IMR-90 (cell line): Measurements from ENCODE around the gene BTNL3. TPM values are rescaled to one million over a fixed set of nuclear protein-coding genes. Genes with fewer than 3 reads are reported as not detected.

Experiments
- ATAC-seq: fragments of 200-7000 bp; cut with Tn5 transposase; 2 replicates; pipeline ENCODE4 v1.9.1; 2020; ENCODE audit warnings: low read depth, mild to moderate bottlenecking, moderate library complexity
- BruUV-seq: library from RNA; stranded (reverse); fragments of 400-500 nt; replicated peaks from 2 replicates; lab custom pipeline; 2021; lab: Mats Ljungman, UMichigan
- CTCF ChIA-PET: fragments of 300-600 bp; formaldehyde crosslinking; extraction: SDS; loops from one replicate; lab custom pipeline; 2021; ENCODE audit warnings: antibody characterized with exemption; lab: Yijun Ruan, JAX
- POLR2A ChIA-PET: fragments of 300-600 bp; sonication (Branson Sonifier 250); formaldehyde crosslinking; loops from one replicate; lab custom pipeline; 2022; ENCODE audit warnings: antibody characterized with exemption; ENCODE audit not compliant: unreplicated experiment; lab: Charles Lee
- DNase-seq: peaks from one replicate; pipeline ENCODE4 v3.0.0; 2013
- H2AFZ ChIP-seq: replicated peaks from 2 replicates; pipeline ENCODE3; 2013; ENCODE audit warnings: low read length, mild to moderate bottlenecking; ENCODE audit not compliant: poor library complexity
- H2AK5ac ChIP-seq: 2 replicates; pipeline ENCODE4 v1.6.1; 2013; ENCODE audit warnings: low read depth, low read length, inconsistent platforms
- H2AK9ac ChIP-seq: replicated peaks from 2 replicates; pipeline ENCODE3; 2013; ENCODE audit warnings: mild to moderate bottlenecking, low read depth, low read length, moderate library complexity; ENCODE audit not compliant: poor library complexity
- H2BK120ac ChIP-seq: 2 replicates; pipeline ENCODE4 v1.6.1; 2013; ENCODE audit warnings: low read depth, low read length, inconsistent platforms
- H2BK15ac ChIP-seq: 3 replicates; pipeline ENCODE4 v1.6.1; 2013; ENCODE audit warnings: low read depth, low read length, inconsistent platforms
- H2BK20ac ChIP-seq: 2 replicates; pipeline ENCODE4 v1.6.1; 2013; ENCODE audit warnings: low read depth, mild to moderate bottlenecking, inconsistent platforms, low read length, moderate library complexity
- H2BK5ac ChIP-seq: 2 replicates; pipeline ENCODE4 v1.6.1; 2013; ENCODE audit warnings: mild to moderate bottlenecking, low read depth, low read length, inconsistent platforms; ENCODE audit not compliant: poor library complexity, severe bottlenecking
- H3K14ac ChIP-seq: replicated peaks from 2 replicates; pipeline ENCODE4 v1.6.1; 2013; ENCODE audit warnings: low read depth, low read length, inconsistent platforms
- H3K18ac ChIP-seq: 2 replicates; pipeline ENCODE4 v1.6.1; 2013; ENCODE audit warnings: low read depth, low read length, control low read depth
- H3K23ac ChIP-seq: 2 replicates; pipeline ENCODE4 v1.6.1; 2013; ENCODE audit warnings: low read depth, low read length, inconsistent platforms
- H3K27ac ChIP-seq: 2 replicates; pipeline ENCODE4 v1.5.1; 2013; ENCODE audit warnings: mild to moderate bottlenecking, control low read depth, low read length; ENCODE audit not compliant: insufficient read depth
- H3K27me3 ChIP-seq: 2 replicates; pipeline ENCODE4 v1.6.1; 2013; ENCODE audit warnings: low read length; ENCODE audit not compliant: control insufficient read depth, insufficient read depth
- H3K36me3 ChIP-seq: 2 replicates; pipeline ENCODE4 v1.6.1; 2013; ENCODE audit warnings: low read length, mixed read lengths; ENCODE audit not compliant: control insufficient read depth, insufficient read depth
- H3K4ac ChIP-seq: 2 replicates; pipeline ENCODE4 v1.6.1; 2013; ENCODE audit warnings: low read depth, low read length, inconsistent platforms
- H3K4me1 ChIP-seq: 2 replicates; pipeline ENCODE4 v1.6.1; 2013; ENCODE audit warnings: low read length, mixed read lengths; ENCODE audit not compliant: control insufficient read depth, insufficient read depth
- H3K4me2 ChIP-seq: 2 replicates; pipeline ENCODE4 v1.6.1; 2013; ENCODE audit warnings: low read depth, mild to moderate bottlenecking, control low read depth, low read length, moderate library complexity
- H3K4me3 ChIP-seq: 2 replicates; pipeline ENCODE4 v1.5.1; 2013; ENCODE audit warnings: low read depth, mild to moderate bottlenecking, control low read depth, low read length, moderate library complexity; ENCODE audit not compliant: insufficient read depth
- H3K56ac ChIP-seq: 2 replicates; pipeline ENCODE4 v1.6.1; 2013; ENCODE audit warnings: low read length, inconsistent platforms; ENCODE audit not compliant: insufficient read depth; ENCODE audit errors: extremely low read depth
- H3K79me1 ChIP-seq, 2 experiments: 2 replicates each; pipeline ENCODE4 v1.6.1; 2013; ENCODE audit warnings: low read length in 2 of 2, inconsistent platforms in 1 of 2, low read depth in 1 of 2
- H3K9ac ChIP-seq: 2 replicates; pipeline ENCODE4 v1.6.1; 2013; ENCODE audit warnings: low read depth, low read length, control low read depth
- H3K9me1 ChIP-seq: 2 replicates; pipeline ENCODE4 v1.6.1; 2013; ENCODE audit warnings: low read length, inconsistent platforms; ENCODE audit not compliant: insufficient read depth
- H3K9me3 ChIP-seq: 2 replicates; pipeline ENCODE4 v1.6.1; 2013; ENCODE audit warnings: low read length; ENCODE audit not compliant: control insufficient read depth, insufficient read depth
- H4K20me1 ChIP-seq: 2 replicates; pipeline ENCODE4 v1.6.1; 2013; ENCODE audit warnings: low read length, inconsistent platforms; ENCODE audit not compliant: insufficient read depth
- H4K5ac ChIP-seq: 2 replicates; pipeline ENCODE4 v1.6.1; 2013; ENCODE audit warnings: mild to moderate bottlenecking, low read depth, low read length, control low read depth
- H4K8ac ChIP-seq, 2 experiments: 2 replicates each; pipeline ENCODE4 v1.6.1; 2013; ENCODE audit warnings: low read depth in 2 of 2, low read length in 2 of 2, control low read depth in 1 of 2, inconsistent platforms in 1 of 2
- H4K91ac ChIP-seq: 2 replicates; pipeline ENCODE4 v1.6.1; 2013; ENCODE audit warnings: low read depth, low read length, inconsistent platforms; ENCODE audit not compliant: insufficient read depth
- BHLHE40 ChIP-seq: fragments of 150-350 bp; IDR thresholded peaks from 2 replicates; pipeline ENCODE4 v1.6.1; 2016; ENCODE audit warnings: mild to moderate bottlenecking, low read depth, low read length
- CHD1 ChIP-seq: IDR thresholded peaks from 2 replicates; pipeline ENCODE4 v1.6.1; 2012; ENCODE audit warnings: low read depth, low read length, improper control_type of control experiment
- ELK1 ChIP-seq: fragments of 150-350 bp; IDR thresholded peaks from 2 replicates; pipeline ENCODE4 v1.6.1; 2016; ENCODE audit warnings: low read depth, mild to moderate bottlenecking, low read length, moderate library complexity, borderline replicate concordance
- FOS ChIP-seq: fragments of 150-350 bp; IDR thresholded peaks from 2 replicates; pipeline ENCODE4 v1.6.1; 2016; ENCODE audit warnings: low read depth, low read length
- MAFK ChIP-seq: IDR thresholded peaks from 2 replicates; pipeline ENCODE4 v1.6.1; 2012; ENCODE audit warnings: low read depth, low read length, improper control_type of control experiment
- MXI1 ChIP-seq: IDR thresholded peaks from 2 replicates; pipeline ENCODE4 v1.6.1; 2012; ENCODE audit warnings: low read depth, mild to moderate bottlenecking, low read length, moderate library complexity, borderline replicate concordance
- NFE2L2 ChIP-seq: fragments of 150-350 bp; IDR thresholded peaks from 2 replicates; pipeline ENCODE4 v1.6.1; 2016; ENCODE audit warnings: low read depth, mild to moderate bottlenecking, low read length
- POLR2A ChIP-seq: IDR thresholded peaks from 2 replicates; pipeline ENCODE4 v1.6.1; 2012; ENCODE audit warnings: mild to moderate bottlenecking, low read depth, low read length
- RAD21 ChIP-seq: IDR thresholded peaks from 2 replicates; pipeline ENCODE4 v1.6.1; 2012; ENCODE audit warnings: low read length, improper control_type of control experiment
- RCOR1 ChIP-seq: IDR thresholded peaks from 2 replicates; pipeline ENCODE4 v1.6.1; 2012; ENCODE audit warnings: mild to moderate bottlenecking, low read length, improper control_type of control experiment; ENCODE audit not compliant: insufficient replicate concordance
- SMC3 ChIP-seq: fragments of 150-350 bp; IDR thresholded peaks from 2 replicates; pipeline ENCODE4 v1.6.1; 2016; ENCODE audit warnings: low read depth, mild to moderate bottlenecking, antibody characterized with exemption, low read length, moderate library complexity
- WGBS, 2 experiments: methylation state at CpG; one replicate each; pipeline versions ENCODE4 v1.1.5 to v1.1.7; 2013; ENCODE audit warnings: missing lambda C conversion rate in 2 of 2; ENCODE audit not compliant: insufficient read length in 1 of 2; ENCODE audit errors: extremely low coverage in 2 of 2; 5-methylcytosine and 5-hydroxymethylcytosine counted together
- dilution Hi-C: fragments of 300-500 bp; cut with HindIII; formaldehyde crosslinking; loops from one replicate; pipeline ENCODE4 v1.14.3; 2018; ENCODE audit warnings: low sequenced_read_pairs; ENCODE audit not compliant: unreplicated experiment
- in situ Hi-C: fragments of 300-500 bp; cut with MboI; formaldehyde crosslinking; loops from 3 replicates; pipeline ENCODE4 v1.14.3; 2019; ENCODE audit warnings: low sequenced_read_pairs, inconsistent platforms, mixed read lengths
- intact Hi-C: fragments of 100-400 bp; cut with micrococcal nuclease; formaldehyde crosslinking; loops from 2 replicates; pipeline ENCODE4 v1.10.0; 2022
- polyA plus RNA-seq, 3 experiments: library from polyadenylated mRNA; depleted of rRNA; stranded (reverse); fragments of >200 nt; gene quantifications; 2 replicates each; pipeline ENCODE4 v1.2.3, GENCODE V29; 2012; ENCODE audit warnings: low replicate concordance in 1 of 3
- total RNA-seq: library from RNA; depleted of rRNA; stranded (reverse); fragments of >200 nt; gene quantifications from 2 replicates; pipeline ENCODE4 v1.2.3, GENCODE V29; 2012
- TF ChIP-seq, protein P1 (sequence below): conservative IDR thresholded peaks from 2 replicates; pipeline ENCODE4 v1.5.1; 2012; ENCODE audit warnings: mild to moderate bottlenecking, low read depth, low read length, improper control_type of control experiment
- TF ChIP-seq, protein P2 (sequence below): fragments of 150-350 bp; IDR thresholded peaks from 2 replicates; pipeline ENCODE4 v1.6.1; 2017; ENCODE audit warnings: mild to moderate bottlenecking, antibody characterized with exemption, low read length, low read depth

The BTNL3 gene
- total and polyA plus RNA-seq, 2 of the 4 experiments (the other 2 are of a cell fraction): not detected

GRCh38 chr5:180959661-180960060 is 29.0 kb upstream of the BTNL3 start:
- no peak overlapping the region for H3K27ac ChIP-seq
- no peak overlapping the region for H2BK5ac ChIP-seq
- DNase-seq (no peak), ATAC-seq (no peak)
- H4K20me1 ChIP-seq: no peaks in the 10 kb centered on the region
- BruUV-seq: no TSS peak
- ChIA-PET CTCF (no interaction called here), POLR2A (no interaction called here)
- H3K36me3 ChIP-seq: no peaks in the 10 kb centered on the region
- H3K9me1 ChIP-seq: no peaks in the 10 kb centered on the region
- no peak for TF ChIP-seq POLR2A
- no peak for TF ChIP-seq RCOR1
- no peak for TF ChIP-seq FOS
- no peak for TF ChIP-seq ELK1
- TF ChIP-seq MXI1: no peak
- no peak for TF ChIP-seq BHLHE40
- TF ChIP-seq NFE2L2: no peak
- TF ChIP-seq CHD1: no peak
- TF ChIP-seq MAFK: no peak
- TF ChIP-seq, protein P1, sequence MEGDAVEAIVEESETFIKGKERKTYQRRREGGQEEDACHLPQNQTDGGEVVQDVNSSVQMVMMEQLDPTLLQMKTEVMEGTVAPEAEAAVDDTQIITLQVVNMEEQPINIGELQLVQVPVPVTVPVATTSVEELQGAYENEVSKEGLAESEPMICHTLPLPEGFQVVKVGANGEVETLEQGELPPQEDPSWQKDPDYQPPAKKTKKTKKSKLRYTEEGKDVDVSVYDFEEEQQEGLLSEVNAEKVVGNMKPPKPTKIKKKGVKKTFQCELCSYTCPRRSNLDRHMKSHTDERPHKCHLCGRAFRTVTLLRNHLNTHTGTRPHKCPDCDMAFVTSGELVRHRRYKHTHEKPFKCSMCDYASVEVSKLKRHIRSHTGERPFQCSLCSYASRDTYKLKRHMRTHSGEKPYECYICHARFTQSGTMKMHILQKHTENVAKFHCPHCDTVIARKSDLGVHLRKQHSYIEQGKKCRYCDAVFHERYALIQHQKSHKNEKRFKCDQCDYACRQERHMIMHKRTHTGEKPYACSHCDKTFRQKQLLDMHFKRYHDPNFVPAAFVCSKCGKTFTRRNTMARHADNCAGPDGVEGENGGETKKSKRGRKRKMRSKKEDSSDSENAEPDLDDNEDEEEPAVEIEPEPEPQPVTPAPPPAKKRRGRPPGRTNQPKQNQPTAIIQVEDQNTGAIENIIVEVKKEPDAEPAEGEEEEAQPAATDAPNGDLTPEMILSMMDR: no peak
- TF ChIP-seq, protein P2, sequence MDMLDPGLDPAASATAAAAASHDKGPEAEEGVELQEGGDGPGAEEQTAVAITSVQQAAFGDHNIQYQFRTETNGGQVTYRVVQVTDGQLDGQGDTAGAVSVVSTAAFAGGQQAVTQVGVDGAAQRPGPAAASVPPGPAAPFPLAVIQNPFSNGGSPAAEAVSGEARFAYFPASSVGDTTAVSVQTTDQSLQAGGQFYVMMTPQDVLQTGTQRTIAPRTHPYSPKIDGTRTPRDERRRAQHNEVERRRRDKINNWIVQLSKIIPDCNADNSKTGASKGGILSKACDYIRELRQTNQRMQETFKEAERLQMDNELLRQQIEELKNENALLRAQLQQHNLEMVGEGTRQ: no peak
- TF ChIP-seq SMC3: no peak
- TF ChIP-seq RAD21: no peak
- intact Hi-C loops (no loop called here), in situ Hi-C loops (no loop called here), dilution Hi-C loops (no loop called here)
- no peak overlapping the region for H3K18ac ChIP-seq
- WGBS, 2 experiments: no CpG with 5 or more reads among the region's 5 CpGs
- H3K9ac ChIP-seq: no peak overlapping the region
- no peak overlapping the region for H3K23ac ChIP-seq
- no peaks in the 10 kb centered on the region for H3K79me1 ChIP-seq
- H4K8ac ChIP-seq: no peak overlapping the region
- no peak overlapping the region for H3K4me2 ChIP-seq
- H3K27me3 ChIP-seq: no peaks in the 10 kb centered on the region
- H3K4me1 ChIP-seq: no peaks in the 10 kb centered on the region
- no peak overlapping the region for H2BK20ac ChIP-seq
- no peak overlapping the region for H2AK5ac ChIP-seq
- no peak overlapping the region for H3K4me3 ChIP-seq
- H4K5ac ChIP-seq: no peak overlapping the region
- H2BK15ac ChIP-seq: no peak overlapping the region
- no peak overlapping the region for H2BK120ac ChIP-seq
- H4K91ac ChIP-seq: no peak overlapping the region
- H3K14ac ChIP-seq: no peak overlapping the region
- H3K56ac ChIP-seq: no peak overlapping the region
- H3K9me3 ChIP-seq: no peaks in the 10 kb centered on the region; the same call in 1 of the 2 replicates
- no peak overlapping the region for H2AFZ ChIP-seq
- H2AK9ac ChIP-seq: no peak overlapping the region
- no peak overlapping the region for H3K4ac ChIP-seq
